ENCODE data around the gene RAB6A. TPM values are rescaled to one million over a fixed set of nuclear protein-coding genes. Genes with fewer than 3 reads are reported as not detected.

RAB6A gene
- total RNA-seq, 5 donors from 2014 or later (not counting 1 experiment from before 2014, with no cell fraction given) = 58.1 to 118 (median 102) TPM

DNA sequence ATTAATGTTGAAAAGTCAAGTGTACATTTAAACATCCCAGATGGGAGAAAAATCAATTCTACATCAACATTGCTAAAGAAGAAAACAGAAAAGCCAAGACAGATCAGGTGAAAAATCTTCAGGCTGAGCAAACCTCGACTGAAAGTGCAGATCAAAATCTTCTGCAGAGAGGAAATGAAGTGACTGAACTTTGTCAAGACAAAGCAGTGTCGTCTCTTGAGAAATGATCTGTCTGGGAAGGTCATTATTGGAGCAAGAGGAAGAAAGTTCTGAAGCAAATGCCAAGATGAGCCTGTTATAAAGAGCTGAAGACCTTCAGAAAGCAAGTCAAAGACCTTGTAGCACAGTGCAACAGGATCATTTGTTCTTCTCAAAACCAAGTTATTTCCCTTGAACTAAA lies 120.3 kb downstream of the RAB6A start:
- H3K36me3 ChIP-seq (ENCODE audit: control insufficient read depth in 2 of 2, extremely low read depth in 1 of 2, insufficient read depth in 1 of 2, low read length in 1 of 2) = no peaks in the 10 kb centered on the region
- no peak overlapping the region for H3K27ac ChIP-seq (ENCODE audit: low read length)
- Mint-ChIP-seq H3K27me3 (no peaks in the 10 kb centered on the region), H3K9me3 (no peaks in the 10 kb centered on the region), H3K4me1 (peaks cover 8 to 9% (median 9%) of the 10 kb centered on the region in 3 donors), H3K27ac (peak overlapping the region; percentile 81 to 82), H3K4me3 (peak overlapping the region in 1 of 3 donors; percentile 2), H3K36me3 (no peaks in the 10 kb centered on the region)
- POLR2A ChIA-PET = interaction anchor here in 1 of 2 donors (0.5 kb wide), 1 partner anchor 283 kb away, joined by 4 read pairs; no protein-coding TSS in a partner anchor
- CTCF ChIA-PET = interaction anchor here (0.7 to 1.0 kb wide), 2 partner anchors 15 to 20 kb away, joined by 4 read pairs; no protein-coding TSS in a partner anchor
- ATAC-seq (replicated peaks in 1 of 4) = peak; percentile 45 to 62 (median 57)
- 19% methylated on average over 2 of the region's 2 CpGs for WGBS (ENCODE audit: insufficient coverage)
- H3K27me3 ChIP-seq (replicated peaks in 1 of 2; ENCODE audit: control insufficient read depth in 2 of 2, extremely low read depth in 1 of 2, insufficient read depth in 2 of 2, low read length in 1 of 2) = peaks cover 0 to 3% of the 10 kb centered on the region in 2 experiments
- H3K4me1 ChIP-seq (ENCODE audit: control insufficient read depth in 1 of 2, extremely low read depth in 1 of 2, insufficient read depth in 2 of 2, low read length in 2 of 2) = peaks cover 5 to 8% of the 10 kb centered on the region in 2 experiments
- DNase-seq = no peak
- no peaks in the 10 kb centered on the region for H3K9me3 ChIP-seq
- H3K4me3 ChIP-seq (ENCODE audit: control insufficient read depth in 1 of 2, extremely low read depth in 1 of 2, low read length in 1 of 2) = no peak overlapping the region

- no peak overlapping the region for H3K4me3 ChIP-seq (ENCODE audit: control insufficient read depth in 1 of 2, extremely low read depth in 1 of 2, low read length in 1 of 2)
- Mint-ChIP-seq H3K27ac (no peak overlapping the region), H3K9me3 (peaks cover 0 to 3% (median 0%) of the 10 kb centered on the region in 3 donors), H3K4me3 (no peak overlapping the region), H3K27me3 (no peaks in the 10 kb centered on the region), H3K4me1 (peaks cover 15 to 24% (median 17%) of the 10 kb centered on the region in 3 donors), H3K36me3 (no peaks in the 10 kb centered on the region)
- CTCF ChIA-PET = interaction anchor here in 1 of 2 donors (0.6 to 1.2 kb wide), 2 partner anchors 11 to 1747 kb away, joined by 3 read pairs; no protein-coding TSS in a partner anchor
- H3K9me3 ChIP-seq = no peaks in the 10 kb centered on the region
- ATAC-seq (replicated peaks in 1 of 4) (no peak), DNase-seq (no peak)
- WGBS (ENCODE audit: insufficient coverage) = no CpG with 5 or more reads among the region's 1 CpG
- H3K36me3 ChIP-seq (ENCODE audit: control insufficient read depth in 2 of 2, extremely low read depth in 1 of 2, insufficient read depth in 1 of 2, low read length in 1 of 2) = no peaks in the 10 kb centered on the region
- no peak overlapping the region for H3K27ac ChIP-seq (ENCODE audit: low read length)
- peaks cover 12 to 22% of the 10 kb centered on the region in 2 experiments for H3K4me1 ChIP-seq (ENCODE audit: control insufficient read depth in 1 of 2, extremely low read depth in 1 of 2, insufficient read depth in 2 of 2, low read length in 2 of 2)
- H3K27me3 ChIP-seq (replicated peaks in 1 of 2; ENCODE audit: control insufficient read depth in 2 of 2, extremely low read depth in 1 of 2, insufficient read depth in 2 of 2, low read length in 1 of 2) = peaks cover 0 to 3% of the 10 kb centered on the region in 2 experiments
- POLR2A ChIA-PET = interaction anchor here in 1 of 2 donors (0.6 kb wide), 1 partner anchor 39 kb away, joined by 5 read pairs; no protein-coding TSS in a partner anchor
Measured at GRCh38 chr11:73637012-73637411, 123.9 kb downstream of the RAB6A start.

DNA sequence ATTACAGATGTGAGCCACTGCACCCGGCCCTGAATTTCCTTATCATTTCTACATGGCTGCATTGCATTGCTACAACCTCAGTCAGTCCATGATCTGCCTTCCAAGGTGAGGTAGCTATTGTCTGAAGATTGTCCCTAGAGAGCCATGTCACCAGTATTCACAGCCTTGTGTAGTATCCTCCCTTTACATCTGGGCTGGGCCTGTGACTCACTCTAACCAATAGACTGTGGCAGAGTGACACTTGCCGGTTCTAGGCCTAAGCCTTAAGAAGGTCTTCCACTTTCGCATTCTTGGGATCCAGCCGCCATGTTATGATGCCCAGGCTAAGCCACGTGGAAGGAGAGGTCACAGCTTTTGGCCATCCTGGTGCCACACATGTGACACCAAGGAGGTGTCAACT lies 124.6 kb downstream of the RAB6A start:
- ATAC-seq (replicated peaks in 1 of 4) = no peak
- H3K4me1 Mint-ChIP-seq = peaks cover 15 to 24% (median 17%) of the 10 kb centered on the region in 3 donors

DNA sequence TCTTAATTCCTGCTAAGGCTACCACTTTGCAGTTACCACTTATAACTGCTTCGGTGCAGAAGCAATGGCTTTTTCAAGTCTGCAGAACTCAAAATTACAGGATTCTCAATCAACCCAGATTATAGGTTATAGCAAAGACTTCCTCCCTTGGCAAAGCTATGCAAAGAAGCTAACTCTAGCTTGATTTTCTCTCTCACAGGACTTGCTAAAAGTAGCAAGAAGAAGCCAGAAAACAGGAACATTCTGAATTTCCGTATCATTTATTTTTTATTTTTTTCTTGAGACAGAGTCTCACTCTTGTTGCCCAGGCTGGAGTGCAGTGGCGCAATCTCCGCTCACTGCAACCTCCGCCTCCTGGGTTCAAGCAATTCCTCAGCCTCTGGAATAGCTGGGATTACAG lies 125.2 kb downstream of the RAB6A start:
- Histone ChIP-seq H3K36me3 (ENCODE audit: control insufficient read depth in 2 of 2, extremely low read depth in 1 of 2, insufficient read depth in 1 of 2, low read length in 1 of 2) (no peaks in the 10 kb centered on the region), H3K4me3 (ENCODE audit: control insufficient read depth in 1 of 2, extremely low read depth in 1 of 2, low read length in 1 of 2) (no peak overlapping the region), H3K27me3 (replicated peaks in 1 of 2; ENCODE audit: control insufficient read depth in 2 of 2, extremely low read depth in 1 of 2, insufficient read depth in 2 of 2, low read length in 1 of 2) (peaks cover 0 to 3% of the 10 kb centered on the region in 2 experiments), H3K9me3 (no peaks in the 10 kb centered on the region), H3K4me1 (ENCODE audit: control insufficient read depth in 1 of 2, extremely low read depth in 1 of 2, insufficient read depth in 2 of 2, low read length in 2 of 2) (peaks cover 7 to 21% of the 10 kb centered on the region in 2 experiments), H3K27ac (ENCODE audit: low read length) (no peak overlapping the region)
- Mint-ChIP-seq H3K27ac (no peak overlapping the region), H3K27me3 (no peaks in the 10 kb centered on the region), H3K4me1 (peaks cover 14 to 24% (median 15%) of the 10 kb centered on the region in 3 donors), H3K9me3 (peaks cover 0 to 4% (median 0%) of the 10 kb centered on the region in 3 donors), H3K36me3 (no peaks in the 10 kb centered on the region), H3K4me3 (no peak overlapping the region)
- ATAC-seq (replicated peaks in 1 of 4) = no peak
- POLR2A ChIA-PET = no interaction called here
- WGBS (ENCODE audit: insufficient coverage) = 97% methylated on average over 5 of the region's 5 CpGs
- CTCF ChIA-PET = interaction anchor here in 1 of 2 donors (0.6 to 2.3 kb wide), 2 partner anchors 9 to 1394 kb away, joined by 3 to 6 read pairs; no protein-coding TSS in a partner anchor
- no peak for DNase-seq

More for the DNA sequence above, 124.6 kb downstream of the RAB6A start:
- CTCF ChIA-PET = interaction anchor here (0.6 to 2.3 kb wide), 3 partner anchors 10 to 1394 kb away, joined by 3 to 6 read pairs (median 3); no protein-coding TSS in a partner anchor
- peaks cover 11 to 22% of the 10 kb centered on the region in 2 experiments for H3K4me1 ChIP-seq (ENCODE audit: control insufficient read depth in 1 of 2, extremely low read depth in 1 of 2, insufficient read depth in 2 of 2, low read length in 2 of 2)
- H3K9me3 ChIP-seq = no peaks in the 10 kb centered on the region
- no peak overlapping the region for H3K27ac Mint-ChIP-seq
- POLR2A ChIA-PET = no interaction called here
- no peak overlapping the region for H3K4me3 Mint-ChIP-seq
- 88% methylated on average over 4 of the region's 5 CpGs for WGBS (ENCODE audit: insufficient coverage)
- no peak overlapping the region for H3K4me3 ChIP-seq (ENCODE audit: control insufficient read depth in 1 of 2, extremely low read depth in 1 of 2, low read length in 1 of 2)
- no peaks in the 10 kb centered on the region for H3K36me3 Mint-ChIP-seq
- no peaks in the 10 kb centered on the region for H3K36me3 ChIP-seq (ENCODE audit: control insufficient read depth in 2 of 2, extremely low read depth in 1 of 2, insufficient read depth in 1 of 2, low read length in 1 of 2)
- peaks cover 0 to 3% of the 10 kb centered on the region in 2 experiments for H3K27me3 ChIP-seq (replicated peaks in 1 of 2; ENCODE audit: control insufficient read depth in 2 of 2, extremely low read depth in 1 of 2, insufficient read depth in 2 of 2, low read length in 1 of 2)
- H3K9me3 Mint-ChIP-seq = peaks cover 0 to 4% (median 0%) of the 10 kb centered on the region in 3 donors
- DNase-seq = no peak
- no peaks in the 10 kb centered on the region for H3K27me3 Mint-ChIP-seq
- H3K27ac ChIP-seq (ENCODE audit: low read length) = no peak overlapping the region

- Histone ChIP-seq H3K4me3 (ENCODE audit: control insufficient read depth in 1 of 2, extremely low read depth in 1 of 2, low read length in 1 of 2) (no peak overlapping the region), H3K27ac (ENCODE audit: low read length) (no peak overlapping the region), H3K27me3 (replicated peaks in 1 of 2; ENCODE audit: control insufficient read depth in 2 of 2, extremely low read depth in 1 of 2, insufficient read depth in 2 of 2, low read length in 1 of 2) (no peaks in the 10 kb centered on the region), H3K9me3 (no peaks in the 10 kb centered on the region), H3K36me3 (ENCODE audit: control insufficient read depth in 2 of 2, extremely low read depth in 1 of 2, insufficient read depth in 1 of 2, low read length in 1 of 2) (no peaks in the 10 kb centered on the region), H3K4me1 (ENCODE audit: control insufficient read depth in 1 of 2, extremely low read depth in 1 of 2, insufficient read depth in 2 of 2, low read length in 2 of 2) (peaks cover 7 to 14% of the 10 kb centered on the region in 2 experiments)
- H3K4me1 Mint-ChIP-seq = peaks cover 6 to 16% (median 8%) of the 10 kb centered on the region in 3 donors
- no peaks in the 10 kb centered on the region for H3K27me3 Mint-ChIP-seq
- WGBS (ENCODE audit: insufficient coverage) = no CpG with 5 or more reads among the region's 2 CpGs
- ChIA-PET POLR2A (no interaction called here), CTCF (interaction anchor here in 1 of 2 donors (2.3 kb wide), 1 partner anchor 8 kb away, joined by 6 read pairs; no protein-coding TSS in a partner anchor)
- no peak overlapping the region for H3K4me3 Mint-ChIP-seq
- no peaks in the 10 kb centered on the region for H3K36me3 Mint-ChIP-seq
- H3K9me3 Mint-ChIP-seq = peaks cover 0 to 4% (median 0%) of the 10 kb centered on the region in 3 donors
- ATAC-seq (replicated peaks in 1 of 4) = peak; percentile 57 to 86 (median 82)
- peak in 1 of 35 experiments; percentile 27 for DNase-seq
- H3K27ac Mint-ChIP-seq = peak overlapping the region; percentile 57 to 82
Measured at GRCh38 chr11:73633999-73634398, 126.9 kb downstream of the RAB6A start.

DNA sequence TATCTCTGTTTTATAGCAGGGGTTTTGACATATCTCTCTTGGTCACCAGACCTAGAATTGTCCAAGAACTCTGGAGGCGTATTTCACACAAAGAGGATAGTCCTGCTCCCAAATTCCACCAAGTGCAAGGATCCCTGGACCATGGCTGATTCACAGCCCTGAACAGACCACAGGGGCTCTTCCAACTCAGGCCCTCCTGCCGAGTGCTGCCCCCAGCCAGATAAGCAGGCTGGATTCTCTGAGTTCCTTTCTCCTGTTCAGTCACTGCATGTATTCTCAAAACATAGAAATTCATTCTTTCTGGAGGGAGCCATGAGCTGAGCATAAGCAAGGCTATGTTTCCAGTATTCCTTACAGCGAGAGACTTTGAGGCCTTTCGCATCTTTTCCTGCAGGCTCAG lies 127.9 kb downstream of the RAB6A start:
- no peaks in the 10 kb centered on the region for H3K27me3 Mint-ChIP-seq
- ATAC-seq (replicated peaks in 1 of 4) (no peak), DNase-seq (no peak)
- peaks cover 6 to 16% (median 8%) of the 10 kb centered on the region in 3 donors for H3K4me1 Mint-ChIP-seq
- Histone ChIP-seq H3K27me3 (replicated peaks in 1 of 2; ENCODE audit: control insufficient read depth in 2 of 2, extremely low read depth in 1 of 2, insufficient read depth in 2 of 2, low read length in 1 of 2) (no peaks in the 10 kb centered on the region), H3K4me3 (ENCODE audit: control insufficient read depth in 1 of 2, extremely low read depth in 1 of 2, low read length in 1 of 2) (no peak overlapping the region), H3K4me1 (ENCODE audit: control insufficient read depth in 1 of 2, extremely low read depth in 1 of 2, insufficient read depth in 2 of 2, low read length in 2 of 2) (peaks cover 7 to 14% of the 10 kb centered on the region in 2 experiments), H3K9me3 (no peaks in the 10 kb centered on the region), H3K27ac (ENCODE audit: low read length) (no peak overlapping the region), H3K36me3 (ENCODE audit: control insufficient read depth in 2 of 2, extremely low read depth in 1 of 2, insufficient read depth in 1 of 2, low read length in 1 of 2) (no peaks in the 10 kb centered on the region)
- WGBS (ENCODE audit: insufficient coverage) = 94% methylated on average over 4 of the region's 4 CpGs
- ChIA-PET CTCF (no interaction called here), POLR2A (no interaction called here)
- H3K36me3 Mint-ChIP-seq = no peaks in the 10 kb centered on the region
- H3K27ac Mint-ChIP-seq = no peak overlapping the region
- H3K9me3 Mint-ChIP-seq = peaks cover 0 to 4% (median 0%) of the 10 kb centered on the region in 3 donors
- no peak overlapping the region for H3K4me3 Mint-ChIP-seq

Measured in T-cell (primary cell).